PC-9 (cell line): ENCODE measurements around the gene CTIF. TPM values are rescaled to one million over a fixed set of nuclear protein-coding genes. Genes with fewer than 3 reads are reported as not detected.

ENCODE experiments used
- BruUV-seq: library from RNA; stranded (reverse); fragments of 400-500 nt; replicated peaks from 2 replicates; lab custom pipeline; 2021; lab: Mats Ljungman, UMichigan
- CTCF ChIA-PET: fragments of 300-600 bp; sonication (Branson Sonifier 250); formaldehyde crosslinking; loops from one replicate; lab custom pipeline; 2022; ENCODE audit warnings: antibody characterized with exemption; lab: Charles Lee
- POLR2A ChIA-PET: fragments of 300-600 bp; sonication (Branson Sonifier 250); formaldehyde crosslinking; loops from one replicate; lab custom pipeline; 2022; ENCODE audit warnings: antibody characterized with exemption; ENCODE audit not compliant: unreplicated experiment; lab: Charles Lee
- DNase-seq, 2 experiments: peaks; one replicate each; pipeline versions ENCODE4 v3.0.0 to v3.0.0-alpha.2; 2015 to 2022; ENCODE audit warnings: mixed read lengths in 1 of 2
- H2AFZ ChIP-seq: fragments of 200-600 bp; sonication (generic); 2 replicates; pipeline ENCODE4 v1.8.1; 2017; ENCODE audit warnings: antibody characterized with exemption
- H3F3A ChIP-seq: fragments of 200-600 bp; sonication (generic); 2 replicates; pipeline ENCODE4 v1.8.1; 2017; ENCODE audit warnings: antibody characterized with exemption, mild to moderate bottlenecking, low read depth; ENCODE audit not compliant: insufficient read depth
- H3K27ac ChIP-seq: fragments of 200-600 bp; sonication (generic); 2 replicates; pipeline ENCODE4 v1.6.1; 2016; ENCODE audit warnings: mixed run types
- H3K27me3 ChIP-seq: fragments of 200-600 bp; sonication (generic); 2 replicates; pipeline ENCODE4 v1.6.1; 2016; ENCODE audit warnings: low read depth, mixed run types; ENCODE audit not compliant: insufficient read depth
- H3K36me3 ChIP-seq: fragments of 200-600 bp; sonication (generic); 2 replicates; pipeline ENCODE4 v1.6.1; 2016; ENCODE audit warnings: low read depth, mixed run types
- H3K4me1 ChIP-seq: fragments of 200-600 bp; sonication (generic); replicated peaks from 2 replicates; pipeline ENCODE4 v1.6.1; 2016; ENCODE audit warnings: mixed run types; ENCODE audit not compliant: insufficient read depth
- H3K4me2 ChIP-seq: fragments of 200-600 bp; sonication (generic); 2 replicates; pipeline ENCODE4 v1.6.1; 2017; ENCODE audit warnings: mixed run types
- H3K4me3 ChIP-seq: fragments of 200-600 bp; sonication (generic); 2 replicates; pipeline ENCODE4 v1.6.1; 2016; ENCODE audit warnings: mixed run types
- H3K79me2 ChIP-seq: fragments of 200-600 bp; sonication (generic); 2 replicates; pipeline ENCODE4 v1.6.1; 2017; ENCODE audit warnings: low read depth, mixed run types
- H3K9me2 ChIP-seq: fragments of 200-600 bp; sonication (generic); 2 replicates; pipeline ENCODE4 v1.8.1; 2017; ENCODE audit warnings: mild to moderate bottlenecking; ENCODE audit not compliant: insufficient read depth
- H3K9me3 ChIP-seq: fragments of 200-600 bp; sonication (generic); 2 replicates; pipeline ENCODE4 v1.8.1; 2016; ENCODE audit warnings: low read depth; ENCODE audit not compliant: insufficient read depth
- H4K20me1 ChIP-seq: fragments of 200-600 bp; sonication (generic); 2 replicates; pipeline ENCODE4 v1.8.1; 2017; ENCODE audit not compliant: insufficient read depth
- EZH2 ChIP-seq: fragments of 200-600 bp; sonication (generic); IDR thresholded peaks from 2 replicates; pipeline ENCODE4 v1.8.0; 2017; ENCODE audit warnings: antibody characterized with exemption, low read depth
- intact Hi-C: fragments of 100-400 bp; cut with micrococcal nuclease; formaldehyde crosslinking; loops from one replicate; pipeline ENCODE4 v1.10.0; 2022; ENCODE audit not compliant: unreplicated experiment
- microRNA-seq: library from miRNA; unstranded; fragments of <30 nt; microRNA quantifications from one replicate; pipeline ENCODE4 v1.2.0, GENCODE V29; 2021; ENCODE audit warnings: borderline number of aligned reads, borderline replicate concordance
- total RNA-seq: library from RNA; stranded (reverse); gene quantifications from 2 replicates; pipeline ENCODE4 v1.2.3, GENCODE V29; 2021
- TF ChIP-seq, protein P1 (sequence below): fragments of 200-600 bp; sonication (generic); conservative IDR thresholded peaks from 2 replicates; pipeline ENCODE4 v1.6.1; 2017; ENCODE audit warnings: mixed run types, antibody characterized with exemption, mild to moderate bottlenecking, moderate library complexity

The CTIF gene
- total RNA-seq, 1 experiment from 2014 or later = 26.2 TPM

DNA sequence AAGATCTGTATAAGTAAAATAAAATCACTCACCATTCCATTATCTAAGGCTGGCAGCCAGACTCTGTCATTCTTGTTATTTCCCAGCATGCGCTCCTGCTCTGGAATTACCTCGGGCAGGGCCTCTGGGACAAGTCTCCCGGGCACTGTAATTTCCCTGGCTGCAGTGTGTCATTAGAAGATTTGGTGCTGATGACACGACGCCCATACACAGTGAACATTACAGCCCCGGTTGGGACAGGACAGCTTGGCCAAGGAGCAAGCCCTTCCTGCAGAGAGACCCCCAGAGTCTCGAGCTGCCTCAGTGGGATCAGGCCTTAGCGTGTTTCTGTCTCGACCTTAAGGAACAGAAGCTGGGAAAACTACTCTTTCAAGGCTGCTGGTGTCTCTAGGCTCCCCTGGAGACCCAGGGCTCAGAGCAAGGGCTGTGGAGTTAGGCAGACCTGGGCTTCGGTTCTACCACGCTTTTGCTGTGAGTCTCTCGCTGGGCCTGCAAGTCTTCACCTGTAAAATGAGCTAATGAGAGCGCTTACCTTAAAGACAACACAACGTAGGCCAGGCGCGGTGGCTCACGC lies 372.2 kb downstream of the CTIF start:
- no peaks in the 10 kb centered on the region for H3K27me3 ChIP-seq
- H3K4me3 ChIP-seq = no peak overlapping the region
- H2AFZ ChIP-seq = no peak overlapping the region
- H3K4me2 ChIP-seq = no peak overlapping the region
- ChIA-PET CTCF (no interaction called here), POLR2A (no interaction called here)
- DNase-seq = no peak
- H3K36me3 ChIP-seq = no peaks in the 10 kb centered on the region
- BruUV-seq = no TSS peak
- no peaks in the 10 kb centered on the region for H3K79me2 ChIP-seq
- peaks cover 2% of the 10 kb centered on the region; the same call in 1 of the 2 replicates for H3F3A ChIP-seq
- TF ChIP-seq EZH2 = no peak
- TF ChIP-seq, protein P1, sequence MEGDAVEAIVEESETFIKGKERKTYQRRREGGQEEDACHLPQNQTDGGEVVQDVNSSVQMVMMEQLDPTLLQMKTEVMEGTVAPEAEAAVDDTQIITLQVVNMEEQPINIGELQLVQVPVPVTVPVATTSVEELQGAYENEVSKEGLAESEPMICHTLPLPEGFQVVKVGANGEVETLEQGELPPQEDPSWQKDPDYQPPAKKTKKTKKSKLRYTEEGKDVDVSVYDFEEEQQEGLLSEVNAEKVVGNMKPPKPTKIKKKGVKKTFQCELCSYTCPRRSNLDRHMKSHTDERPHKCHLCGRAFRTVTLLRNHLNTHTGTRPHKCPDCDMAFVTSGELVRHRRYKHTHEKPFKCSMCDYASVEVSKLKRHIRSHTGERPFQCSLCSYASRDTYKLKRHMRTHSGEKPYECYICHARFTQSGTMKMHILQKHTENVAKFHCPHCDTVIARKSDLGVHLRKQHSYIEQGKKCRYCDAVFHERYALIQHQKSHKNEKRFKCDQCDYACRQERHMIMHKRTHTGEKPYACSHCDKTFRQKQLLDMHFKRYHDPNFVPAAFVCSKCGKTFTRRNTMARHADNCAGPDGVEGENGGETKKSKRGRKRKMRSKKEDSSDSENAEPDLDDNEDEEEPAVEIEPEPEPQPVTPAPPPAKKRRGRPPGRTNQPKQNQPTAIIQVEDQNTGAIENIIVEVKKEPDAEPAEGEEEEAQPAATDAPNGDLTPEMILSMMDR = no peak
- intact Hi-C loops = loop anchor here (10.0 kb wide), 1 partner anchor 196 kb away; no protein-coding TSS in a partner anchor
- H4K20me1 ChIP-seq = no peaks in the 10 kb centered on the region
- H3K9me3 ChIP-seq = no peaks in the 10 kb centered on the region
- H3K4me1 ChIP-seq = no peaks in the 10 kb centered on the region
- H3K27ac ChIP-seq = no peak overlapping the region
- no peaks in the 10 kb centered on the region for H3K9me2 ChIP-seq

Small RNAs within 50 kb of the gene (microRNA-seq; reads per million reads assigned to microRNA genes)
- gene MIR4743 = not detected

Other genes starting within 250 kb of the CTIF start
- not detected in 2 replicates for gene ZBTB7C, start 129.6 kb upstream of the CTIF start, total RNA-seq